Epithelial cell of esophagus (primary cell): ENCODE data around the gene ARRDC1.
A peak's percentile ranks its signal among the peaks of the same experiment; 100 is the strongest.
"Not testable (repeated sequence)": the region's sequence is repeated elsewhere in the genome, so short reads cannot be mapped to it uniquely, and the experiment has no call there.

Source experiments
- DNase-seq: peaks from one replicate; pipeline ENCODE4 v3.0.0; 2010; ENCODE audit warnings: low read depth
- H3K4me3 ChIP-seq: 2 replicates; pipeline ENCODE4 v1.5.1; 2011; ENCODE audit warnings: mild to moderate bottlenecking, low read length, control low read depth
- TF ChIP-seq, protein P1 (sequence below): IDR thresholded peaks from 2 replicates; pipeline ENCODE4 v1.5.1; 2011; ENCODE audit warnings: low read depth, mild to moderate bottlenecking, low read length, control low read depth, inconsistent platforms; ENCODE audit not compliant: insufficient read depth; ENCODE audit errors: missing control alignments

Gene ARRDC1, protein sequence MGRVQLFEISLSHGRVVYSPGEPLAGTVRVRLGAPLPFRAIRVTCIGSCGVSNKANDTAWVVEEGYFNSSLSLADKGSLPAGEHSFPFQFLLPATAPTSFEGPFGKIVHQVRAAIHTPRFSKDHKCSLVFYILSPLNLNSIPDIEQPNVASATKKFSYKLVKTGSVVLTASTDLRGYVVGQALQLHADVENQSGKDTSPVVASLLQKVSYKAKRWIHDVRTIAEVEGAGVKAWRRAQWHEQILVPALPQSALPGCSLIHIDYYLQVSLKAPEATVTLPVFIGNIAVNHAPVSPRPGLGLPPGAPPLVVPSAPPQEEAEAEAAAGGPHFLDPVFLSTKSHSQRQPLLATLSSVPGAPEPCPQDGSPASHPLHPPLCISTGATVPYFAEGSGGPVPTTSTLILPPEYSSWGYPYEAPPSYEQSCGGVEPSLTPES

DNA sequence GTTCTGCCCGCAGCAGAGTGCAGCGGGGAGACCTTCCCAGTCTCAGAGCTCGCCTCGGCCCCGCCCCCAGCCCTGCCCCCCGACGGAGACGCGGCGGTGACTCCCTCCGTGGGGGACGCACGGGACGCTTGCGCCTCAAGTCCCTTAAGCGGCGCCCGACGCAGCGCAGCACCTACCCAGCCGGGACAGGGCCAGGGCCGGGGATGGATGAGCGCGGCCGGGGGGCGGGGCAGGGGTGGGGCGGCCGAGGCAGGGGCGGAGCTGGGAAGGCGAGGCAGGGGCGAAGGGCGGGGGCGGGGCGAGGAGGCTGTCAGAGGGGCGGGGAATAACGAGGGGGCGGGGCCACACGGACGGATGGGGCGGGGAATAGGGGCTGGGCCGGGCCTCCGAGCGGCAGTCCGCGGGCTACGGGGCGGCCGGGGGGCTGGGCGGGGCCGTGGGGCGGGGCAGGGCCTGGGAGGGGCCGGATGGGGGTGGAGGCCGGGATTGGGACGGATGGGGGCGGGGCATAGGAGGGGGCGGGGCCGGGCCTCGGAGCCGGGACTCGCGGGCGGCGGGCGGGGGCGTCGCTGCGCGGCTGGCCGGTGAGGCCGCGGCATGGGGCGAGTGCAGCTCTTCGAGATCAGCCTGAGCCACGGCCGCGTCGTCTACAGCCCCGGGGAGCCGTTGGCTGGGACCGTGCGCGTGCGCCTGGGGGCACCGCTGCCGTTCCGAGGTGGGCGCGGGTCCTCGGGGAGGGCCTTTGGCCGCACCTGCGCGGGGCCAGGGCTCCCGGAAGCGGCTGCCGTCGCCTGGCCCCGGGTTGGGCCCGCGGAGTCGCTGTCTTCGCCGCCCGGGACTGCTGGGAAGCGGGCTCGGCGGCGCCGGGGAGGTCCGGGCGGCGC is at the start of gene ARRDC1:
Gene ARRDC1 (plus strand): TSS at position 566 of the 884 bp plus-strand sequence. CDS start 32 bp downstream, at position 598.
- H3K4me3 ChIP-seq = peak within 1 kb of the TSS; percentile 76
- TF ChIP-seq, protein P1, sequence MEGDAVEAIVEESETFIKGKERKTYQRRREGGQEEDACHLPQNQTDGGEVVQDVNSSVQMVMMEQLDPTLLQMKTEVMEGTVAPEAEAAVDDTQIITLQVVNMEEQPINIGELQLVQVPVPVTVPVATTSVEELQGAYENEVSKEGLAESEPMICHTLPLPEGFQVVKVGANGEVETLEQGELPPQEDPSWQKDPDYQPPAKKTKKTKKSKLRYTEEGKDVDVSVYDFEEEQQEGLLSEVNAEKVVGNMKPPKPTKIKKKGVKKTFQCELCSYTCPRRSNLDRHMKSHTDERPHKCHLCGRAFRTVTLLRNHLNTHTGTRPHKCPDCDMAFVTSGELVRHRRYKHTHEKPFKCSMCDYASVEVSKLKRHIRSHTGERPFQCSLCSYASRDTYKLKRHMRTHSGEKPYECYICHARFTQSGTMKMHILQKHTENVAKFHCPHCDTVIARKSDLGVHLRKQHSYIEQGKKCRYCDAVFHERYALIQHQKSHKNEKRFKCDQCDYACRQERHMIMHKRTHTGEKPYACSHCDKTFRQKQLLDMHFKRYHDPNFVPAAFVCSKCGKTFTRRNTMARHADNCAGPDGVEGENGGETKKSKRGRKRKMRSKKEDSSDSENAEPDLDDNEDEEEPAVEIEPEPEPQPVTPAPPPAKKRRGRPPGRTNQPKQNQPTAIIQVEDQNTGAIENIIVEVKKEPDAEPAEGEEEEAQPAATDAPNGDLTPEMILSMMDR = no peak

DNA sequence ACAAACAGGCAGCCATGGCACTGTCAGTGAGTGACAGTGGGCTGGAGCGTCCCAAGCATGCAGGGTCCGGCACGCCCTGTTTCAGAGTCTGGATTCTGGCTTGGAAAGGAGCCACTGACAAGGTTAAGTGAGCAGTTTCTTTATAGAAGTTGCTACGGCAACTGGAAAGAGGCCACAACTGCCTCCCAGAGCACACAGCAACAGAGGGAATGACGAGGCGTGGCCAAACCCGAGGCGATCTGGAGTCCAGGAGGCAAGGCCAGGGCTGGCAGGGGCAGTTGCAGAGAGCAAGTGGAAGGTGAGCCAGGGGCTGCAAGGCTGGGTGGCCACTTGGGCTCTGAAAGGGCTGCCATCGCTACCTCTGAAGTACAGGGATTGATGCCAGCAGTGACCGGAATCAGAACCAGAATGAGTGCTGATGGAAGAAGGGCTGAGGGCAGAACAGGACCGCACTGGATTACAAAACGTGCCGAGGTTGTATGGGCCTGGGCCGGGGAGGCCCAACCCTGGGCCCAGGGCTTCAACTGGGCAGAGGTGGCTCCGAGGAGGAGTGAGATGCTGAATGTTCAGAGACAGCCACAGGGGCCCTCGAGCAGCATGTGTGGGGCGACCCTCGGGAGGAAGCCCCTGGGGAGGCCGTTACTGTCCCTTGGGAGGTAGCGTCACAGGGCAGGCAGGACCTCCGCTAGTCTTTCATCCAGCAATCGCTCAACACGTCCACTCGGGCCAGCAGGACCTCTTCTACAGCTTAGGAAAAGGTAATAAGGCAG is 49.2 kb upstream of the ARRDC1 start:
- no peak for DNase-seq
- TF ChIP-seq, protein P1 = no peak

More for the DNA sequence above, at the start of gene ARRDC1:
- peak; percentile 94 for DNase-seq

DNA sequence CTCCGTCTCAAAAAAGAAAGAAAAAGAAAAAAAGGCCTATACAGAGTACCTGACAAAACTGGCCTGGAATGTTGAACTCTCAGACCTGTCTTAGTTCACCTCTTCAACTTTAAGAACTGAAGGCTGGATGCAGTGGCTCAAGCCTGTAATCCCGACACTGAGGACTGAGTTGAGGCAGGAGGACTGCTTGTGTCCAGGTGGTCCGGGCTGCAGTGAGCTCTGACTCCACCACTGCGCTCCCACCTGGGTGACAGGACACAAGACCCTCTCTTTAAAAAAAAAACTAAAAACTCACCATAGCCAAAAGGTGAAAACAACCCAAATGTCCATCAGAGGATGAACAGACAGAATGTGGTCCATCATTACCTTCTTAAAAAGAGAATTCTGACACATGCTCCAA is 47.4 kb upstream of the ARRDC1 start:
- H3K4me3 ChIP-seq = no peak overlapping the region
- TF ChIP-seq, protein P1 = no peak
- no peak for DNase-seq

More for the DNA sequence above, 49.2 kb upstream of the ARRDC1 start:
- H3K4me3 ChIP-seq = no peak overlapping the region

DNA sequence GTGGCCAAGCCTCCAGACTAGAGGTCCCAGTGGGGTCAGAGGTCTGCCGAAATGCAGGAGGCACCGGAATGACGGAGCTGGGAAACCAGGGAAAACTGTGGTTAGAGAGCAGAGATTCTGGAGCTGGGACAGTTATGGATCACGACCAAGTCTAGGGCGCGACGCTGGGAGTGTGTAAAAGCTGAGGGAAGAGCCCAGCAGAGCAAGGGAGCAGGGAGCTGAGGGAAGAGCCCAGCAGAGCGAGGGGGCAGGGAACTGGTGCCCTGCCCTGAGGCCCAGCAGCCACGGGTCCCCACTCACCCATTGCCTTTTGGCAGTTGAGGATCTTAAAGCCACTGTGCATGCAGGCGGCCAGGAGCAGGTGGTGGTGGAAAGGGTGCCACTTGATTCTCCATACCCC is 41.4 kb upstream of the ARRDC1 start:
- no peak for DNase-seq
- TF ChIP-seq, protein P1 = no peak
- no peak overlapping the region for H3K4me3 ChIP-seq

DNA sequence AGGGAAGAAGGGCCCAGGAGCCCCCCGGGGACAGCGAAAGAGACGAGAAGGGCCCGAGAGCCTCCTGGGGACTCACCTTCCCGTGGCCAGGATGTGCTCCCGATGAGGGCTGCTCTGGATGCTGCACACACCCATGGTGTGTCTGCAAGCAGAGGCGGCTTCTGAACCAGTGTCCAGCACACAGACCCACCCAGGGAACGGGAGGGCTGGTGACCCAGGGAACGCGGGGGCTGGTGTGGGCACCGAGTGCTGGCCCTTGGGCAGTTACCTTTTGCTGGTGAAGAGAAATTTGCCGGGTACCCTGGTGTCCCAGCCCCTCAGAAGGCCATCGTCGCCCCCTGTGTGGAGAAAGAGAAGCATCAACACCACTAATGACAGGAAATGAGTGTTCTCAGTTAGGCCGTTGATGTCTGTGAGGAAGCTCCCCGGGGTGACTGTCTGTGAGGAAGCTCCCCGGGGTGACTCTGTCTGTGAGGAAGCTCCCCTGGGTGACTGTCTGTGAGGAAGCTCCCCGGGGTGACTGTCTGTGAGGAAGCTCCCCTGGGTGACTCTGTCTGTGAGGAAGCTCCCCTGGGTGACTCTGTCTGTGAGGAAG is 40.6 kb upstream of the ARRDC1 start:
- DNase-seq = no peak
- H3K4me3 ChIP-seq = no peak overlapping the region
- TF ChIP-seq, protein P1 = no peak

DNA sequence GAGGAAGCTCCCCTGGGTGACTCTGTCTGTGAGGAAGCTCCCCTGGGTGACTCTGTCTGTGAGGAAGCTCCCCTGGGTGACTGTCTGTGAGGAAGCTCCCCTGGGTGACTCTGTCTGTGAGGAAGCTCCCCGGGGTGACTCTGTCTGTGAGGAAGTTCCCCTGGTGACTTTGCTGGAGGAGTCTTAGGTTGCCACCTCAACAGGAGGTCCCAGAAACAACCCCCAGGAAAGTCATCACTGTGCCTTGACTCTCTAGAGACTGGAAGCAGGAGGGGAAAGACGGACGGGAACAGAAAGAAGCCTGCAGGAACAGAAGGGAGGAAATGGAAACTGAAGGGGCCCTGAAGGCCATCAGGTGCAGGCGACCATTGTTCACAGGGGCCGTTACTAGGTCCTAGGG is 37.0 kb upstream of the ARRDC1 start:
- DNase-seq, H3K4me3 ChIP-seq: not testable (repeated sequence)
